WERI-Rb-1 (cell line): ENCODE results near the gene SYTL3.

ENCODE experiments used
- DNase-seq: peaks from one replicate; pipeline ENCODE4 v3.0.0-alpha.2; 2020
- H3K27ac ChIP-seq: fragments of 250-450 bp; sonication (Bioruptor Pico); 2 replicates; pipeline ENCODE4 v1.5.1; 2020; ENCODE audit warnings: mild to moderate bottlenecking, moderate library complexity
- H3K27me3 ChIP-seq: fragments of 250-450 bp; sonication (Bioruptor Pico); 2 replicates; pipeline ENCODE4 v1.5.1; 2021; ENCODE audit warnings: mild to moderate bottlenecking, low read depth, moderate library complexity; ENCODE audit not compliant: insufficient read depth, severe bottlenecking
- H3K36me3 ChIP-seq: fragments of 250-450 bp; sonication (Bioruptor Pico); 2 replicates; pipeline ENCODE4 v1.5.1; 2020; ENCODE audit warnings: mild to moderate bottlenecking, moderate library complexity
- H3K4me3 ChIP-seq: 2 replicates; pipeline ENCODE4 v1.5.1; 2011; ENCODE audit warnings: low read depth, mild to moderate bottlenecking, control low read depth, low read length
- H3K9me3 ChIP-seq: fragments of 250-450 bp; sonication (Bioruptor Pico); 2 replicates; pipeline ENCODE4 v1.5.1; 2021; ENCODE audit warnings: mild to moderate bottlenecking, moderate library complexity; ENCODE audit not compliant: severe bottlenecking
- CTCF ChIP-seq: IDR thresholded peaks from 2 replicates; pipeline ENCODE4 v1.5.1; 2011; ENCODE audit warnings: low read depth, mild to moderate bottlenecking, control low read depth, inconsistent platforms, low read length

The SYTL3 gene

GRCh38 chr6:158729906-158730540 lies 80.2 kb downstream of the SYTL3 start:
- no peaks in the 10 kb centered on the region for H3K36me3 ChIP-seq
- H3K27me3 ChIP-seq = no peaks in the 10 kb centered on the region
- H3K27ac ChIP-seq = no peak overlapping the region
- H3K4me3 ChIP-seq = no peak overlapping the region
- no peak for DNase-seq
- H3K9me3 ChIP-seq = peaks cover 10% of the 10 kb centered on the region
- TF ChIP-seq CTCF = no peak

- no peak for DNase-seq
- Histone ChIP-seq H3K27me3 (no peaks in the 10 kb centered on the region), H3K9me3 (peaks cover 10% of the 10 kb centered on the region), H3K27ac (no peak overlapping the region), H3K4me3 (no peak overlapping the region), H3K36me3 (no peaks in the 10 kb centered on the region)
- no peak for TF ChIP-seq CTCF
These were observed 80.7 kb downstream of the SYTL3 start for GRCh38 chr6:158730541-158730907.

- Histone ChIP-seq H3K36me3 (no peaks in the 10 kb centered on the region), H3K27ac (no peak overlapping the region), H3K9me3 (peaks cover 11% of the 10 kb centered on the region), H3K4me3 (no peak overlapping the region), H3K27me3 (no peaks in the 10 kb centered on the region)
- TF ChIP-seq CTCF = no peak
- DNase-seq = no peak
These were observed 85.2 kb downstream of the SYTL3 start for GRCh38 chr6:158735009-158735408.

GRCh38 chr6:158737082-158737709 lies 87.3 kb downstream of the SYTL3 start:
- no peak overlapping the region for H3K4me3 ChIP-seq
- no peak for TF ChIP-seq CTCF
- no peaks in the 10 kb centered on the region for H3K36me3 ChIP-seq

GRCh38 chr6:158737710-158738615 lies 88.1 kb downstream of the SYTL3 start:
- DNase-seq = no peak
- Histone ChIP-seq H3K27ac (no peak overlapping the region), H3K4me3 (no peak overlapping the region), H3K27me3 (no peaks in the 10 kb centered on the region), H3K36me3 (no peaks in the 10 kb centered on the region), H3K9me3 (peaks cover 16% of the 10 kb centered on the region)
- no peak for TF ChIP-seq CTCF

More at GRCh38 chr6:158737082-158737709, 87.3 kb downstream of the SYTL3 start:
- H3K27ac ChIP-seq = no peak overlapping the region
- peaks cover 16% of the 10 kb centered on the region for H3K9me3 ChIP-seq
- no peak for DNase-seq
- no peaks in the 10 kb centered on the region for H3K27me3 ChIP-seq
